H1 (cell line): Measurements from ENCODE around the gene HMGN2.

Experiments
- ATF2 ChIP-seq: IDR thresholded peaks from 2 replicates; pipeline ENCODE4 v1.6.1; 2012; ENCODE audit warnings: low read length, inconsistent platforms
- CEBPB ChIP-seq: IDR thresholded peaks from 2 replicates; pipeline ENCODE4 v1.6.1; 2012; ENCODE audit warnings: low read depth, low read length
- CTCF ChIP-seq, 3 experiments: IDR thresholded peaks; 1 replicate in 2 of 3; 2 replicates in 1 of 3; pipeline versions ENCODE4 v1.5.1 to v1.6.1; 2011; ENCODE audit warnings: low read length in 3 of 3, mild to moderate bottlenecking in 3 of 3, inconsistent platforms in 2 of 3, low read depth in 1 of 3, moderate library complexity in 1 of 3; ENCODE audit not compliant: insufficient read depth in 1 of 3; ENCODE audit errors: control extremely low read depth in 1 of 3
- EP300 ChIP-seq, 2 experiments: IDR thresholded peaks; 1 replicate in 1 of 2; 2 replicates in 1 of 2; pipeline ENCODE4 v1.6.1; 2011 to 2012; ENCODE audit warnings: low read depth in 2 of 2, low read length in 2 of 2, mild to moderate bottlenecking in 2 of 2, borderline replicate concordance in 1 of 2, inconsistent platforms in 1 of 2, moderate library complexity in 1 of 2
- EZH2 ChIP-seq: fragments of 200-600 bp; sonication (generic); IDR thresholded peaks from 2 replicates; pipeline ENCODE4 v1.7.1; 2012; ENCODE audit warnings: low read depth, mild to moderate bottlenecking, moderate library complexity, low read length, inconsistent platforms; ENCODE audit not compliant: severe bottlenecking
- MAX ChIP-seq: IDR thresholded peaks from 2 replicates; pipeline ENCODE4 v1.6.1; 2012; ENCODE audit warnings: inconsistent platforms
- POLR2AphosphoS5 ChIP-seq: IDR thresholded peaks from 2 replicates; pipeline ENCODE4 v1.6.1; 2011; ENCODE audit warnings: low read depth, low read length

DNA sequence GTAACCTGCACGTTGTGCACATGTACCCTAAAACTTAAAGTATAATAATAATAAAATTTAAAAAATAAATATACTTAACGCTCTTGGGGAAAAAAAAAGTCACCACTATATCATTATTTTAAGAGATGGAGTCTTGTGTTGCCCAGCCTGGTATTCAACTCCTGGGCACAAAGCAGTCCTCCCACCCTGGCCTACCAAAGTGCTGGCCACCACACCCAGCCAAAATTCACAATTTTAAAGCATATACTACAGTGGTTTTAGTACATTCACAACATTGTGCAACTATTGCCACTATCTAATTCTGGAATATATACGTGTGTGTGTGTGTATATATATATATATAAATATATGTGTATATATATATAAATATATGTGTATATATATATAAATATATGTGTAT lies 5.9 kb downstream of the HMGN2 start:
- TF ChIP-seq MAX (no peak), ATF2 (no peak), POLR2AphosphoS5 (no peak), CEBPB (no peak), CTCF (IDR thresholded peaks at IDR 0.05; ENCODE audit: control extremely low read depth in 1 of 3, insufficient read depth in 1 of 3, low read depth in 1 of 3, low read length in 3 of 3) (no peak), EP300 (IDR thresholded peaks at IDR 0.05; ENCODE audit: borderline replicate concordance in 1 of 2, low read depth in 2 of 2, low read length in 2 of 2) (no peak), EZH2 (no peak)
